ENCODE measurements around the gene ULBP2.
A peak's percentile ranks its signal among the peaks of the same experiment; 100 is the strongest.
"Not testable (repeated sequence)": the region's sequence is repeated elsewhere in the genome, so short reads cannot be mapped to it uniquely, and the experiment has no call there.

Gene ULBP2

GRCh38 chr6:149962461-149963211, 20.8 kb downstream of the ULBP2 start:
- peak overlapping the region; percentile 75 for H3K4me3 ChIP-seq (ENCODE audit: low read length)
- no peak for DNase-seq (ENCODE audit: low read depth, low spot score)

DNA sequence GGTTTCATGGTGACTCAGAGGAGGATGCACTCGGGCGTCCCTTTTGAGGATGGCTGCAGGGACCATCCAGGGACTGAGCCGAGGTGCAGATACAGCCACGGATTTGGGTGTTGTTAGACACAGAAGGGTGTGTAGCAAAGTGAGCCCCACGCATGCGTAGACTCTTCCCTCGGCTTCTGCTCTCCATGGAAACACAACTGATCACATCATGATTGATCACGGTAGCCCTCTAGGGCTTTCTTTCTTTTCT, 21.3 kb downstream of the ULBP2 start:
- DNase-seq (ENCODE audit: low read depth, low spot score), result peak; percentile 77
- peak overlapping the region; percentile 75 for H3K4me3 ChIP-seq (ENCODE audit: low read length)

DNA sequence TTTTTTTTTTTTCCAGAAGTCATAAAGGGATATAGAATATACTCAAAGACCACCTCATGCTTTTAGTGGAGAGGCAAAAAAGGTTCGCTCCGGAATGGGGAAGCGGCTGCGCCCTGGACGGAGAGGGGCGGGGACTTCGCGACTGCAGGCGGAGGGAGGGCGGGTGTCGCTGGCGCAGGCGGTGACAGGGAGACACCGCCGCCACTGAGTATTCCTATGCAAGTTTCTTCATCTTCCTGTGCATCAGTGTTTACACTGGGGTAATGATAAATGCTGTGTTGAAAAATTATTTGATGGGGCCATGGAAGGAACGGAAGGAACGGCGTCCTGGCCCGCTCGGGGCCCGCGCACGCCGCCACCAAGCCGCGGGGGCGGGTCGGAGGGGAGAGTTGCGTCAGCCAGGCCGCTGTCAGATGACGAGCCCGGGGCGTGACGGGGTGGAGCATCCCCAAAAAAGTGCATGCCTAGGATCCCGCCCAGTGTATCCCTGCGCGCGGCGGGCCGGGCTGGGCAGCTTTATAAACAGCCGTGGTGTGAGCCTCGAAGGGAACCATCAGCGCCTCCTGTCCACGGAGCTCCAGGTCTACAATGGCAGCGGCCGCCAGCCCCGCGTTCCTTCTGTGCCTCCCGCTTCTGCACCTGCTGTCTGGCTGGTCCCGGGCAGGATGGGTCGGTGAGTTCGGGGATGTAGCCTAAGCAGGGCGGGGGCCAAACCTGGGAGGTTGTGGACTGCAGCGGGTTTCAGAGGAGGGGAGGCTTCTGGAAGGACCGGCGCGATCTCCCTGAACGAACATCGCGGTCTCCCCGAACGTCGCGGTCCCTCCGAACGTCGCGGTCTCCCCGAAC, 21.9 kb downstream of the ULBP2 start, which contains the start of gene ULBP1:
ULBP1 (plus strand) TSS at position 482 of the 846 bp plus-strand sequence; CDS start at position 589, 107 bp downstream.
- peak; percentile 87 for DNase-seq (ENCODE audit: low read depth, low spot score)
- H3K4me3 ChIP-seq (ENCODE audit: low read length), result peak within 1 kb of the TSS; percentile 75

DNA sequence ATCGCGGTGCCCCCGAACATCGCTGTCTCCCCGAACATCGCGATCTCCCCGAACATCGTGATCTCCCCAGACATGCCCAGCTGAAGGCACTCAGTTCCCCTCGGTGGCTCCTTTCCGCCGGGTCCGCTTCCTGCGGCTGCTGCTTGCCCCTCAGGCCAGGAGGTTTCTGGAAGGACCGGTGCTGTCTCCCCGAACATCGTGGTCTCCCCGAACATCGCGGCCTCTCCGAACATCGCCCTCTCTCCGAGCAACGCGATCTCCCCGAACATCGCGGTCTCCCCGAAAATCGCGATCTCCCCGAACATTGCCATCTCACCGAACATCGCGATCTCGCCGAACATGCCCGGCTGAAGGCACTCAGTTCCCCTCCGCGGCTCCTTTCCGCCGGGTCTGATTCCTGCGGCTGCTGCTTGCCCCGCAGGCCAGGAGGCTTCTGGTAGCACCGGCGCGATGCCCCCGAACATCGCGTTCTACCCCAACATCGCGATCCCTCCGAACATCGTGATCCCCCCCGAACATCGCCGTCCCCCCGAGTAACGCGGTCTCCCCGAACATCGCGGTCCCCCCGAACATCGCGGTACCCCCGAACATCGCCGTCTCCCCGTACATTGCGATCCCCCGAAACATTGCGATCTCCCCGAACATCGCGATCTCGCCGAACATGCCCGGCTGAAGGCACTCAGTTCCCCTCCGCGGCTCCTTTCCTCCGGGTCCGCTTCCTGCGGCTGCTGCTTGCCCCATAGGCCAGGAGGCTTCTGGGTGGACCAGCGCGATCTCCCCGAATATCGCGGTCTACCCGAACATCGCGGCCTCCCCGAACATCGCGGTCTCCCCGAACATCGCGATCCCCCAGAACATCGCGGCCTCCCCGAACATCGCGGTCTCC, 22.7 kb downstream of the ULBP2 start:
- DNase-seq (ENCODE audit: low read depth, low spot score), result no peak
- H3K4me3 ChIP-seq (ENCODE audit: low read length), result peak overlapping the region; percentile 75

- no peak overlapping the region for H3K4me3 ChIP-seq (ENCODE audit: low read length)
- DNase-seq (ENCODE audit: low read depth, low spot score), result no peak
These were observed 23.6 kb downstream of the ULBP2 start for GRCh38 chr6:149965194-149966020.

DNA sequence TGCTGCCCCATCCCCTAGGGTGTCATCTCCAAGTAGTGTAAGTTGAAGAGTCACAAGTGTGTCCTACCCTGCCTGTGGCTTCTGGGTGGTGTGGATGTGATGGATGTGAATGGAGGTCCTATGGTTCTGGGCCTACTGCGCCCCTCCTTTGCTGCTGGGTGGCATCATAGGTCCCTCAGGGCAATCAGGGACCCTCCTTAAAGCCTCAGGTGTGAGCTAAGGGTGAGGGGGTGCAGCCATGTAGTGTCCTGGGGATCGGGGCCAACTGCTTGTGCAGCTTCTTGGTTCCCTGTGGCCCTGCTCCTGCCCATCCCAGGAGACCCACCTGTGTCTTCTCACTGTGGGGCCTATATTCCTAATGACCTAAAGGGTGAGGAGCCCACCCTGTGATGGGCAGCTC, 24.5 kb downstream of the ULBP2 start:
- not testable (repeated sequence) for DNase-seq (ENCODE audit: low read depth, low spot score); H3K4me3 ChIP-seq (ENCODE audit: low read length)

GRCh38 chr6:149967591-149967990, 25.8 kb downstream of the ULBP2 start:
- no peak overlapping the region for H3K4me3 ChIP-seq (ENCODE audit: low read length)
- DNase-seq (ENCODE audit: low read depth, low spot score), result no peak

GRCh38 chr6:149967999-149968398, 26.2 kb downstream of the ULBP2 start:
- DNase-seq (ENCODE audit: low read depth, low spot score); H3K4me3 ChIP-seq (ENCODE audit: low read length): not testable (repeated sequence)

DNA sequence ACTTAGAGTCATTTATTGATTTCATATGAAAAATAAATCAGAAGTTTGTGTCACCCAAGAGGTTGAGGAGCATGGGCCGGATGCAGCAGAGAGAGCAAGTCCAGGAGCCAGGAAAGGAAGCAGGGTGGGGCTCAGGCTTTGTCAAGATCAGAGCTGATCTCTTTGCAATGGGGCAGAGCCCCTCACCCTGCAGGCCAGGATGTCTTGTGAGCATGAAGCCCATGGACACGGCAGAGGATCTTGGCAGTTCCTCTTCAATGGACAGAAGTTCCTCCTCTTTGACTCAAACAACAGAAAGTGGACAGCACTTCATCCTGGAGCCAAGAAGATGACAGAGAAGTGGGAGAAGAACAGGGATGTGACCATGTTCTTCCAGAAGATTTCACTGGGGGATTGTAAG, 27.1 kb downstream of the ULBP2 start:
- not testable (repeated sequence) for H3K4me3 ChIP-seq (ENCODE audit: low read length); DNase-seq (ENCODE audit: low read depth, low spot score)

DNA sequence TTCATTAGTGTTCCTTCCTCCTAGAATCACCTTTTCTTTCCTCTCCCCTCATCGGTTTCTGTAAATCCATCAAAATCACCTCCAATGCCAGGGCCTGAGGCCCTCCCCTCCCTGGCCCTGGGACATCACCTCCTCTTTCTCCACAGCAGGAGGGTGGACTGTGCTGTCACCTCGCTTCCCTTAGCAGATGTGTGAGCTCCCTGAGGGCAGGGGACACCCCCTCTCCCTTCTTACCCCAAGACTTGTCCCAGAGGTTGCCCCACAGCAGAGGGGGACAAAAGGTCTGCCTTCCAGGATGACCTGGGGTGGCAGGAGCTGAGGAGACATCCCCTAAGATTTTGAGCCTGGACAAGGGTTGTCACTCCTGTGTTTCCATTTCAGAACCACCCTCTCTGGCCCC, 27.8 kb downstream of the ULBP2 start:
- H3K4me3 ChIP-seq (ENCODE audit: low read length), result no peak overlapping the region
- no peak for DNase-seq (ENCODE audit: low read depth, low spot score)

GRCh38 chr6:149974394-149974793, 32.6 kb downstream of the ULBP2 start:
- DNase-seq (ENCODE audit: low read depth, low spot score); H3K4me3 ChIP-seq (ENCODE audit: low read length): not testable (repeated sequence)

DNA sequence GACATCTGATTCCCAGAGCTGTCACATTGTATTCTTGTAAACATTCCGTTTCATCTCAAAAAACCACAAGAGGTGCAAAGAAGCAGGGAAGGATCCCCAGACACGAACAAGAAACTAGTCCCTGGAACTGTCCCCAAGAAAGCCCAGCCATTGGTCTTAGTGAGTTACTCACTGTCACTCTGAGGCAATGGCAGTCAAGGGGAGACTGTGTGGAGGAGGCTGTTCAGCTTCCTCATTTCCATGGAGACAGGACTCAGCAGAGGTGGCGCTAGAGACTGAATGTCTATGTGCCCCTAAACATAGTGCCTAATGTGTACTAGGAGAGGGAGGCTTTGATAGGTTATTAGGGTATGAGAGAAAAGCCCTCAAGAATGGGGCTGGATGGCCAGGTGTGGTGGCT, 33.0 kb downstream of the ULBP2 start:
- DNase-seq (ENCODE audit: low read depth, low spot score), result no peak
- H3K4me3 ChIP-seq (ENCODE audit: low read length), result no peak overlapping the region

DNA sequence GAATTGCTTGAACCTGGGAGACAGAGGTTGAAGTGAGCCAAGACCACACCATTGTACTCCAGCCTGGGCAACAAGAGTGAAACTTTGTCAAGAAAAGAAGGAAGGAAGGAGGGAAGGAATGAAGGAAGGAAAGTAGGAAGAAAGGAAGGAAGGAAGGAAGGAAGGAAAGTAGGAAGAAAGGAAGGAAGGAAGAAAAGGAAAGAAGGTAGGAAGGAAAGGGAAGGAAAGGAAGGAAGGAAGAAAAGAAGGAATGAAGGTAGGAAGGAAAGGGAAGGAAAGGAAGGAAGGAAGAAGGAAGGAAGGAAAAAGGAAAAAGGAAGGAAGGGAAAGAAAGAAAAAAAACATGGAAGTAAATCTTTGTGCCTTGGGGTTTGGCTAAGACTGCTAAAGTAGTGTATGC, 33.6 kb downstream of the ULBP2 start:
- DNase-seq (ENCODE audit: low read depth, low spot score), result no peak
- H3K4me3 ChIP-seq (ENCODE audit: low read length), result no peak overlapping the region

DNA sequence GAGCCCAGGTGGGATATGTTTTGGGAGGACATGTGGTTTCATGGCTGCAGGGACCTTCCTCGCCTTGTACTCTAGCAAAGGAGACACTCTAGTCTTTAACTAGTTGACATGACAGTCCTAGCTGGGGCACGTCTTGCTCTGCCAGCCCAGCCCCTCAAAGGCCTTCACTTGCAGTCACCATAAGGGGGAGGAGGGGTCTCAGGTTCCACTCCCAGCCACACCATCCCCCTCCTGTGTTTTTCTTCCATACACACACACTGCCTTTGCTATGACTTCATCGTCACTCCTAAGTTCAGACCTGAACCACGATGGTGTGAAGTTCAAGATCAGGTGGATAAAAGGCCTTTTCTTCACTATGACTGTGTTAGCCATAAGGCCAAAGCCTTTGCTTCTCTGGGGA, 35.4 kb downstream of the ULBP2 start:
- DNase-seq (ENCODE audit: low read depth, low spot score), result no peak
- no peak overlapping the region for H3K4me3 ChIP-seq (ENCODE audit: low read length)

- no peak for DNase-seq (ENCODE audit: low read depth, low spot score)
- H3K4me3 ChIP-seq (ENCODE audit: low read length), result no peak overlapping the region
These were observed 36.8 kb downstream of the ULBP2 start for GRCh38 chr6:149978610-149979009.

DNA sequence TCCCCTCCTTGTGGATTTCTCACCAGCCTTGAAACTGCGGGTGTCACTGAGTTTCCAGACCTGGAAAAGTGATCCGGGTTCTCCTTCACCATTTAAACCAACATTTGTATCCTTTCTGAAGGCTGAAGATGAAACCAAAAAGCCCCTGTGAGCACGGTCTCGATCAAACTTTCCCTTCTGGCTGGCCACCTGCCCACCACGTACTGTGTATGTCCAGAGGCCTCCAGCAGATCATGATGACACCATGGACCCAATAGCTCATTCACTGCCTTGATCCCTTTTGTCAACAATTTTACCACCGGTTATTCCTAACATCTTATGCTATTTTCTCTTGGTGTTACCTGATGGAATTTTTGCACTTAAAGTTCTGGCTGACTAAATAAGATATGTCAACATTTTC, 37.5 kb downstream of the ULBP2 start:
- DNase-seq (ENCODE audit: low read depth, low spot score), result no peak

DNA sequence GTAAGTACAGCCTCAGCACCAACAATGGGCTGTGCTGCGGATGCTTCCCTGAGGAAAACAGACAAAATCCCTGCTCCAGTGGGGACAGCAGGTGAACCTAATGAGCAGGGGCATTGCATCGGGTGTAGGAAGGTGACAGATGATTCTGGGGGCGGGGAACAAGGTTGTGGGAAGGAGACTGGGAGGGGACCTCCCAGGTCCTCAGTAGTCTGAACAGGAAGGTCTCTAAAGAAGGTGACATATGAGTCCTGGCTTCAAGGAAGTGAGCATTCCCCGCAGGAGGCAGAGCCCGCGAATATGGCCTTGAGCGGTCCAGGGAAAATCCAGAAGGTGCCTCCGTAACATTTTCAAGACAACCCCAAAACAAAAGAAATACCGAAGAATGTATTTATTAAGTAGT, 41.3 kb downstream of the ULBP2 start:
- DNase-seq (ENCODE audit: low read depth, low spot score), result no peak
- H3K4me3 ChIP-seq (ENCODE audit: low read length), result no peak overlapping the region

More for the DNA sequence above, 37.5 kb downstream of the ULBP2 start:
- H3K4me3 ChIP-seq (ENCODE audit: low read length), result no peak overlapping the region

GRCh38 chr6:149984773-149985172, 43.0 kb downstream of the ULBP2 start:
- no peak overlapping the region for H3K4me3 ChIP-seq (ENCODE audit: low read length)
- no peak for DNase-seq (ENCODE audit: low read depth, low spot score)

DNA sequence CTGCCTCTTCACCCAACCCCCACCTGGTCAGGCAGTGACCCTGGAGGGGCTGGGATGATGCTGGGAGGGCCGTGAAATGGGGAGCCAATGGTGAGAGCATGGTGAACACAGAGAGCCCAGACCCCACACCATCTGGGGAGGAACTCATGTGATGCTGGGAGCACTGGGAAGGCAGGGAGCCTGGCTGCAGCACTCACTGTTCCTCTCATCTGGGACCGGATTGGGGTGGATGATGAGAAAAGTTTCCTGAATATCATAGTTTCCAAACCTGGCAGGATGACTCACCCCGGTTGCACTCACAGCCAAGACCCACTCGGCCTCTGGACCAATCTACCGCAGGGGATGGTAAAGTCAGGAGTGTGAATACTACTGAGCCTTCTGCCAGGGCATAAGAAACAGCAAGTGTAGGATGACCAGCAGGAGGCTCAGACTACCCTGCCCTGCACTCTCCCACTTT, 43.7 kb downstream of the ULBP2 start:
- no peak overlapping the region for H3K4me3 ChIP-seq (ENCODE audit: low read length)
- no peak for DNase-seq (ENCODE audit: low read depth, low spot score)
